GM12878 (cell line): Measurements from ENCODE around the gene STK32A.

ENCODE experiments used
- CEBPB ChIP-seq, 2 experiments: fragments of 150-350 bp in 1 of 2; IDR thresholded peaks; 2 replicates each; pipeline ENCODE4 v1.6.1; 2012 to 2014; ENCODE audit warnings: low read depth in 2 of 2, low read length in 2 of 2, borderline replicate concordance in 1 of 2, inconsistent platforms in 1 of 2
- CTCF ChIP-seq, 3 experiments: IDR thresholded peaks in 2 of 3; conservative IDR thresholded peaks in 1 of 3; 2 replicates each; pipeline ENCODE4 v1.5.1; 2011; ENCODE audit warnings: low read depth in 3 of 3, low read length in 3 of 3, mild to moderate bottlenecking in 3 of 3, control low read depth in 2 of 3, moderate library complexity in 2 of 3, inconsistent platforms in 1 of 3, mixed read lengths in 1 of 3; ENCODE audit not compliant: control insufficient read depth in 2 of 3, insufficient read depth in 1 of 3; ENCODE audit errors: extremely low read depth in 1 of 3
- ETV6 ChIP-seq, 2 experiments: fragments of 450-650 bp in 1 of 2; IDR thresholded peaks in 1 of 2; conservative IDR thresholded peaks in 1 of 2; 2 replicates each; pipeline ENCODE4 v1.6.1; 2014; ENCODE audit warnings: antibody characterized with exemption in 1 of 2, borderline replicate concordance in 1 of 2, low read depth in 1 of 2, mild to moderate bottlenecking in 1 of 2, moderate library complexity in 1 of 2
- FOXM1 ChIP-seq: IDR thresholded peaks from 2 replicates; pipeline ENCODE4 v1.6.1; 2012; ENCODE audit warnings: low read depth, mild to moderate bottlenecking, inconsistent platforms, low read length, moderate library complexity
- LARP7 ChIP-seq: fragments of 450-650 bp; IDR thresholded peaks from 2 replicates; pipeline ENCODE4 v1.6.1; 2017; ENCODE audit warnings: mild to moderate bottlenecking
- MEF2A ChIP-seq: IDR thresholded peaks from 2 replicates; pipeline ENCODE4 v1.6.1; 2011; ENCODE audit warnings: low read depth, mild to moderate bottlenecking, low read length, moderate library complexity; ENCODE audit not compliant: insufficient read depth
- PKNOX1 ChIP-seq: fragments of 450-650 bp; IDR thresholded peaks from 2 replicates; pipeline ENCODE4 v1.6.1; 2016; ENCODE audit warnings: mild to moderate bottlenecking
- POLR2A ChIP-seq: IDR thresholded peaks from 2 replicates; pipeline ENCODE4 v1.6.1; 2011; ENCODE audit warnings: low read depth, mild to moderate bottlenecking, low read length
- POLR2AphosphoS2 ChIP-seq: IDR thresholded peaks from 2 replicates; pipeline ENCODE4 v1.6.1; 2011; ENCODE audit warnings: low read depth, mild to moderate bottlenecking, low read length, improper control_type of control experiment, moderate library complexity
- RAD21 ChIP-seq: IDR thresholded peaks from 2 replicates; pipeline ENCODE4 v1.6.1; 2011; ENCODE audit warnings: mild to moderate bottlenecking, low read depth, low read length, moderate library complexity; ENCODE audit not compliant: insufficient read depth
- RBBP5 ChIP-seq: fragments of 200-600 bp; sonication (generic); conservative IDR thresholded peaks from 2 replicates; pipeline ENCODE4 v1.6.1; 2016
- USF1 ChIP-seq: IDR thresholded peaks from 2 replicates; pipeline ENCODE4 v1.6.1; 2011; ENCODE audit warnings: borderline replicate concordance, low read depth, mild to moderate bottlenecking, moderate library complexity, mixed read lengths, low read length; ENCODE audit not compliant: insufficient read depth; ENCODE audit errors: extremely low read length
- ZNF274 ChIP-seq: IDR thresholded peaks from one replicate; pipeline ENCODE4 v1.8.0; 2011; ENCODE audit not compliant: insufficient read length, insufficient read depth
- TF ChIP-seq, protein P1 (sequence below): IDR thresholded peaks from 2 replicates; pipeline ENCODE4 v1.6.1; 2012; ENCODE audit warnings: low read depth, low read length, improper control_type of control experiment

DNA sequence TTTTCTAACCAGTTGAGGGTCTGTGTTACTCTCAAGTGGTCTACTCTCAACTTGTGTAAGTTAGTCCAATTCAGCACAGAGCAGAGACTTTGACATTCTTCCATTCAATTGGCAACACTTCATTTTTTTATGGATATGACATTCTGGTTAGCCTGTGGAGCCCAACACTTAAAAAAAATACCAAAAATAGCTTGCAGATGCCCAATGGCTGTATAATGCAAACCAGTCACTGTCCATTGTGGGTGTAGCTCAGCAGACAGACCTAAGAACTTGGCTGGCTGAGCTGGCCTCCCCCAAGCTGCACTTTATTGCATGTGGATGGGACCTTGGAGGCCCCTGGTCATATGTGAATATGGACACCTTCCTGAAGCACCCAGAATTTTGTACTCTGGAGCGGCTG is 171.8 kb downstream of the STK32A start:
- TF ChIP-seq PKNOX1 = no peak
- no peak for TF ChIP-seq USF1
- TF ChIP-seq ZNF274 = no peak
- TF ChIP-seq LARP7 = no peak
- TF ChIP-seq, protein P1, sequence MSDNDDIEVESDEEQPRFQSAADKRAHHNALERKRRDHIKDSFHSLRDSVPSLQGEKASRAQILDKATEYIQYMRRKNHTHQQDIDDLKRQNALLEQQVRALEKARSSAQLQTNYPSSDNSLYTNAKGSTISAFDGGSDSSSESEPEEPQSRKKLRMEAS = no peak
- no peak for TF ChIP-seq POLR2A
- TF ChIP-seq CTCF (IDR thresholded peaks at IDR 0.05 in 2 of 3, conservative IDR thresholded peaks at IDR 0.05 in 1 of 3; ENCODE audit: control insufficient read depth in 2 of 3, extremely low read depth in 1 of 3, insufficient read depth in 1 of 3, low read depth in 3 of 3, low read length in 3 of 3) = no peak
- TF ChIP-seq RBBP5 = no peak
- TF ChIP-seq FOXM1 = no peak
- no peak for TF ChIP-seq POLR2AphosphoS2
- no peak for TF ChIP-seq RAD21
- no peak for TF ChIP-seq ETV6 (conservative IDR thresholded peaks at IDR 0.05 in 1 of 2, IDR thresholded peaks at IDR 0.05 in 1 of 2; ENCODE audit: borderline replicate concordance in 1 of 2, low read depth in 1 of 2)
- no peak for TF ChIP-seq CEBPB (IDR thresholded peaks at IDR 0.05; ENCODE audit: borderline replicate concordance in 1 of 2, low read depth in 2 of 2, low read length in 2 of 2)
- no peak for TF ChIP-seq MEF2A
